Progenitor cell of endocrine pancreas (in vitro differentiated cells): ENCODE data around the gene CACNG3. TPM values are rescaled to one million over a fixed set of nuclear protein-coding genes. Genes with fewer than 3 reads are reported as not detected.

Source experiments
- DNase-seq: peaks from one replicate; pipeline ENCODE4 v3.0.0; 2021; ENCODE audit warnings: low spot score; ENCODE audit not compliant: unreplicated experiment
- H3K27ac Mint-ChIP-seq: 2 replicates; pipeline ENCODE4 v1.8.0; 2021; ENCODE audit warnings: mild to moderate bottlenecking, moderate library complexity, mixed read lengths
- H3K27me3 Mint-ChIP-seq: 2 replicates; pipeline ENCODE4 v1.8.0; 2021; ENCODE audit warnings: mixed read lengths
- H3K36me3 Mint-ChIP-seq: 2 replicates; pipeline ENCODE4 v1.8.0; 2022; ENCODE audit warnings: mixed read lengths; ENCODE audit not compliant: insufficient read depth
- H3K4me1 Mint-ChIP-seq: 2 replicates; pipeline ENCODE4 v1.8.0; 2021; ENCODE audit warnings: low read depth, mixed read lengths
- H3K4me3 Mint-ChIP-seq: 2 replicates; pipeline ENCODE4 v1.8.0; 2021; ENCODE audit warnings: low read depth, mild to moderate bottlenecking, moderate library complexity, mixed read lengths
- H3K9me3 Mint-ChIP-seq: 2 replicates; pipeline ENCODE4 v1.8.0; 2021; ENCODE audit warnings: low read depth, mixed read lengths
- total RNA-seq: library from RNA; stranded (reverse); gene quantifications from 2 replicates; pipeline ENCODE4 v1.2.1, GENCODE V29; 2021
- TF ChIP-seq, protein P1 (sequence below): fragments of 200-600 bp; sonication (generic); IDR thresholded peaks from one replicate; pipeline ENCODE4 v1.5.0; 2021; ENCODE audit warnings: antibody characterized with exemption, mild to moderate bottlenecking; ENCODE audit not compliant: unreplicated experiment

The CACNG3 gene
- total RNA-seq, 1 donor from 2014 or later = not detected

DNA sequence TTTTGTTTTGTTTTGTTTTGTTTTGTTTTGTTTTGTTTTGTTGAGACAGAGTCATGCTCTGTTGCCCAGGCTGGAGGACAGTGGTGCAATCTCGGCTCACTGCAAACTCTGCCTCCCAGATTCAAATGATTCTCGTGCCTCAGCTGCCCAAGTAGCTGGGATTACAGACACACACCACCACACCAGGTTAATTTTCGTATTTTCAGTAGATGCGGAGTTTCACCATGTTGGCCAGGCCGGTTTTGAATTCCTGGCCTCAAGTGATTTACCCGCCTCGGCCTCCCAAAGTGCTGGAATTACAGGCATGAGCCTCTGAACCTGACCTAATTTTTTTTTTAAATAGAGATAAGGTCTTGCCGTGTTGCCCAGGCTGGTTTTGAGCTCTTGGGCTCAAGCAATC, 46.5 kb downstream of the CACNG3 start:
- no peak for DNase-seq
- no peak overlapping the region for H3K27ac Mint-ChIP-seq

DNA sequence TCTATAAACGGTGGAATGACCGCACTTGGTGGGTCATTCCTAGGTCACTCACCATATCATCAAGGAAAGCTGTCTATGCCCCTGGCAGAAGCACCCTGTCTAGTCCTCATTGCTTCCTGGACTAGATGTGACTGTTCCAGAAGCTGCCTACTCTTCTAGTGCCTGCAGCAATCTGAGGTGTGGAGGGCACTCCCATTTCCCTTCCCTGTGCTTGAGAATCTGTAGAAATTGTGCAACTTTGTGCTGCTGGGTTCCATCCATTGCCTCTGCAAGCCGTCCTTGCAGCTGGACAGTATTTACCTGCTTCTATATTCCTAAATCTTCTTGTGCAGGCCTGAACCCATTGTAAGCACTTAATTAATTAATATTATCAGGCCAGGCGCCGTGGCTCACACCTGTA, 52.1 kb downstream of the CACNG3 start:
- no peak overlapping the region for H3K4me3 Mint-ChIP-seq
- peaks cover 4% of the 10 kb centered on the region for H3K4me1 Mint-ChIP-seq
- TF ChIP-seq, protein P1, sequence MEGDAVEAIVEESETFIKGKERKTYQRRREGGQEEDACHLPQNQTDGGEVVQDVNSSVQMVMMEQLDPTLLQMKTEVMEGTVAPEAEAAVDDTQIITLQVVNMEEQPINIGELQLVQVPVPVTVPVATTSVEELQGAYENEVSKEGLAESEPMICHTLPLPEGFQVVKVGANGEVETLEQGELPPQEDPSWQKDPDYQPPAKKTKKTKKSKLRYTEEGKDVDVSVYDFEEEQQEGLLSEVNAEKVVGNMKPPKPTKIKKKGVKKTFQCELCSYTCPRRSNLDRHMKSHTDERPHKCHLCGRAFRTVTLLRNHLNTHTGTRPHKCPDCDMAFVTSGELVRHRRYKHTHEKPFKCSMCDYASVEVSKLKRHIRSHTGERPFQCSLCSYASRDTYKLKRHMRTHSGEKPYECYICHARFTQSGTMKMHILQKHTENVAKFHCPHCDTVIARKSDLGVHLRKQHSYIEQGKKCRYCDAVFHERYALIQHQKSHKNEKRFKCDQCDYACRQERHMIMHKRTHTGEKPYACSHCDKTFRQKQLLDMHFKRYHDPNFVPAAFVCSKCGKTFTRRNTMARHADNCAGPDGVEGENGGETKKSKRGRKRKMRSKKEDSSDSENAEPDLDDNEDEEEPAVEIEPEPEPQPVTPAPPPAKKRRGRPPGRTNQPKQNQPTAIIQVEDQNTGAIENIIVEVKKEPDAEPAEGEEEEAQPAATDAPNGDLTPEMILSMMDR = no peak
- H3K9me3 Mint-ChIP-seq = no peaks in the 10 kb centered on the region
- no peak overlapping the region for H3K27ac Mint-ChIP-seq
- H3K36me3 Mint-ChIP-seq = no peaks in the 10 kb centered on the region
- H3K27me3 Mint-ChIP-seq = peaks cover 9% of the 10 kb centered on the region
- no peak for DNase-seq

More for the DNA sequence above, 46.5 kb downstream of the CACNG3 start:
- H3K27me3 Mint-ChIP-seq = peaks cover 5% of the 10 kb centered on the region
- H3K36me3 Mint-ChIP-seq = no peaks in the 10 kb centered on the region
- no peak overlapping the region for H3K4me3 Mint-ChIP-seq
- TF ChIP-seq, protein P1 = no peak
- H3K4me1 Mint-ChIP-seq = no peaks in the 10 kb centered on the region
- peaks cover 3% of the 10 kb centered on the region for H3K9me3 Mint-ChIP-seq

GRCh38 chr16:24309258-24310142, 53.4 kb downstream of the CACNG3 start:
- Mint-ChIP-seq H3K36me3 (no peaks in the 10 kb centered on the region), H3K9me3 (no peaks in the 10 kb centered on the region), H3K27me3 (peaks cover 15% of the 10 kb centered on the region), H3K4me3 (no peak overlapping the region), H3K27ac (peak overlapping the region; percentile 14), H3K4me1 (peaks cover 4% of the 10 kb centered on the region)
- no peak for DNase-seq
- TF ChIP-seq, protein P1 = no peak

DNA sequence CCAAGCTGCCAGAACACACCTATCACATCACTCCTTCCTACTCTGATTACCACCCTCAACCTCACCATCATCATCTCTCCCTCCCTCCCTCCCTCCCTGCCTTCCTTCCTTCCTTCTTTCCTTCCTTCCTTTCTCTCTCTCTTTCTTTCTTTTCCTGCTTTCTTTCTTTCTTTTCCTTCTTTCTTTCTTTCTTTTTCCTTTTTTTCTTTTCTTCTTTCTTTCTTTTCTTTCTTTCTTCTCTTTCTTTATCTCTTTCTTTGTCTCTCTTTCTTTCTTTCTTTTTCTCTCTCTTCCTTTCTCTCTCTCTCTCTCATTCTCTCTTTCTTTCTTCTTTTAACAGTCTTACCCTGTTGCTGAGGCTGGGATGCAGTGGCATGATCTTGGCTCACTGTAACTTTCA, 59.2 kb downstream of the CACNG3 start:
- no peak overlapping the region for H3K27ac Mint-ChIP-seq
- no peak overlapping the region for H3K4me3 Mint-ChIP-seq
- H3K27me3 Mint-ChIP-seq = peaks cover 26% of the 10 kb centered on the region
- H3K4me1 Mint-ChIP-seq = no peaks in the 10 kb centered on the region
- DNase-seq = no peak
- H3K9me3 Mint-ChIP-seq = no peaks in the 10 kb centered on the region
- TF ChIP-seq, protein P1 = no peak
- no peaks in the 10 kb centered on the region for H3K36me3 Mint-ChIP-seq

- DNase-seq = no peak
- Mint-ChIP-seq H3K27me3 (peaks cover 35% of the 10 kb centered on the region), H3K4me3 (no peak overlapping the region), H3K9me3 (no peaks in the 10 kb centered on the region), H3K4me1 (no peaks in the 10 kb centered on the region), H3K36me3 (no peaks in the 10 kb centered on the region), H3K27ac (no peak overlapping the region)
- TF ChIP-seq, protein P1 = no peak
Observed at GRCh38 chr16:24318680-24319079, 62.5 kb downstream of the CACNG3 start.
